ENCODE results near the gene IL1A.

IL1A gene

GRCh38 chr2:112725545-112726457 is 58.5 kb downstream of the IL1A start:
- DNase-seq = no peak

DNA sequence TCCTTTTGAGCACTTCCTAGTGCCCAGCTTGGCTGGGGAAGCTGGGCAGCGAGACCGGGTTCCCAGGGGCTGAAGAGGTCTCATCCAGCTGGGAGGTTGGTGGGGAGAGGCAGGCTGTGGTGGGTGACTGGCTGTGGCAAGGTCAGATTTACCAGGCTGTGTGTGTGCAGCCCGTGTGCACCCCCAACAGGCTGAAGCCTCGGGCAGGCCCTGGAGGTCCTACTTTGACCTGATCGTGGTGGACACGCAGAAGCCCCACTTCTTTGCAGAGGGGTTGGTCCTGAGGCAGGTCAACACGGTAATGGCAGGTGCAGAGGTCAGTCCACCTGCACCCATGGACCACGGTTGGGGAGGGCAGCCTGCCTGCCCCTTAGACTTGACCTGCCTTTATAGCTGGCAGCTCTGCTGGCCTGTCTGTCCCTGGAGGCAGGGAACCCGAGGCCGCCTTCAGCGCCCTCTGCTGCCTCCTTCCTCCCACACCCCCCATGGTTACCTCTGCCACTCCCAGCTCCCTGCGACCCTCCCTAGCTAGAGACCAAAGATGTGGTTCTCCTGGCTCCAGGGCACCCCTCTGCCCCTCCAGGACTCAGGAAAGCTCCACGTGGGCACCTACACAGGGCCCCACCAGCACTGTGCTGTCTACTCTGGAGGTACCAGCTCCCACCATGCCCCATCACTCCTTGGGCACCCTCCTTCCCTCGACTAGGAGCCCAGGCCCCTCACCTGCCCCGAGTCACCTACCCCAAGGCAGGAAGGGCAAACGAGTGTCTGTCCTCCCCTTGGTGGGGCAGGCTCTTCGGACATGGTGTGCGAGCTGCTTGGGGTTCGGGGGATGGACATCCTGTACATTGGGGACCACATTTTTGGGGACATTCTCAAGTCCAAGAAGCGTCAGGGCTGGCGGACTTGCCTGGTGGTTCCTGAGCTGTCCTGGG is 59.4 kb downstream of the IL1A start:
- peak; percentile 17 for DNase-seq

DNA sequence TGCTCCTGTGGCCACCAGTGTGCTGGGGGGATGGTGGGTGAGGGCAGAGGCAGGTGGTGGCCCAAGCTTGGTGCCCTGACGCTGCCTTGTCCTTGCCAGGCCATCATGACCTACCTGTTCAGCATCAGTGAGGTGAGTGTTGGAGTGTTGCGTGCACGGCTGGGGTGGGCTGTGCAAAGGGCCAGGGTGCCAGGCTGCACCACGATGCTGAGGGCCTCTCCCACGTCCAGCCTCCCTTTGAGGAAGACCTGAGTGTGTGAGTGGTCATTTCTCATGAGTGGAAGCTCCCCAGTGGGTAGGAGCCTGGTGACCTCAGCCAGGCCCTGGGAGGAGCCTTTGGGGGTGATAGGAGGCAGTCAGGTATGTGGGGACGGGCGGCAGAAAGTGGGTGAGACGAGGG is 60.3 kb downstream of the IL1A start:
- DNase-seq = no peak

Data from NCI-H69 (cell line).